Mucosa of rectum (tissue), 2 donors: ENCODE measurements around the gene RPL13A.

Source experiments
- H3K27ac ChIP-seq, 2 donors: one replicate each; pipeline ENCODE4 v1.7.0; 2013; ENCODE audit warnings: inconsistent platforms in 2 of 2, low read depth in 2 of 2, low read length in 2 of 2
- H3K27me3 ChIP-seq, 2 donors: one replicate each; pipeline ENCODE4 v1.7.0; 2013; ENCODE audit warnings: low read length in 2 of 2; ENCODE audit not compliant: control insufficient read depth in 2 of 2, insufficient read depth in 2 of 2
- H3K36me3 ChIP-seq, 2 donors: one replicate each; pipeline ENCODE4 v1.7.0; 2013; ENCODE audit warnings: low read length in 2 of 2; ENCODE audit not compliant: control insufficient read depth in 2 of 2, insufficient read depth in 2 of 2
- H3K4me1 ChIP-seq, 2 donors: one replicate each; pipeline ENCODE4 v1.7.0; 2013; ENCODE audit warnings: low read length in 2 of 2, mild to moderate bottlenecking in 1 of 2; ENCODE audit not compliant: control insufficient read depth in 2 of 2, insufficient read depth in 2 of 2
- H3K4me3 ChIP-seq, 2 donors: one replicate each; pipeline ENCODE4 v1.7.0; 2013; ENCODE audit warnings: low read length in 2 of 2
- H3K9ac ChIP-seq, 2 donors: one replicate each; pipeline ENCODE4 v1.7.0; 2013; ENCODE audit warnings: low read length in 2 of 2, low read depth in 1 of 2, mild to moderate bottlenecking in 1 of 2
- H3K9me3 ChIP-seq, 2 donors: one replicate each; pipeline ENCODE4 v1.7.0; 2013; ENCODE audit warnings: low read length in 2 of 2; ENCODE audit not compliant: control insufficient read depth in 2 of 2
- donor health status: healthy.
- donor health status: Normal muscosa, but diverticular disease.

RPL13A gene

DNA sequence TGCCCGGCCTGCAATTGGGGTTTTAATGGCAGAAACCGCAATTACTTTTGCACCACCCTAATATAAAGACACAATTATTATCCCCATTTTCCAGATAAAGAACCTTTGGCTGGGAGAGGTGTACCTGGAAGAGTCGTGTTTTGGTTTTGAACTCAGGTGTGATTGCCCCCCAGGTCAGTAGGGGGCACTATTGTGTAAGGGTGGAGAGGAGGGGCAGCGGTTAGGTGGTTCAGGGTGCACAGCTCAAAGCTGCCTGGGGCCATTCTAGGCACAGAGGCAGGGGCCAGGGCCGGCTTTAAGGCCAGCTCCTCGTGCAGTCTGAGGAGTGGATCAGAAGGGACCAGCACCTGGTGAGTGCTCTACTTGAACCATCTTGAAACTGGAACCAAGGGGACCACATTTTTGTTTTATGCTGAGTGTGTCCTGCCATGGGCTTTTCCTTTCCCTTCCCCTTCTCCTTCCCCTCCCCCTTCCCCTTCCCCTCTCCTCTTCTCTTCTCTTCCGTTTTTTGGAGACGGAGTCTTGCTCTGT is 19.2 kb downstream of the RPL13A start:
- no peaks in the 10 kb centered on the region for H3K36me3 ChIP-seq
- H3K4me1 ChIP-seq, result peaks cover 0 to 5% of the 10 kb centered on the region in 2 donors
- no peak overlapping the region for H3K9ac ChIP-seq
- no peaks in the 10 kb centered on the region for H3K9me3 ChIP-seq
- no peak overlapping the region for H3K4me3 ChIP-seq
- no peak overlapping the region for H3K27ac ChIP-seq
- no peaks in the 10 kb centered on the region for H3K27me3 ChIP-seq

DNA sequence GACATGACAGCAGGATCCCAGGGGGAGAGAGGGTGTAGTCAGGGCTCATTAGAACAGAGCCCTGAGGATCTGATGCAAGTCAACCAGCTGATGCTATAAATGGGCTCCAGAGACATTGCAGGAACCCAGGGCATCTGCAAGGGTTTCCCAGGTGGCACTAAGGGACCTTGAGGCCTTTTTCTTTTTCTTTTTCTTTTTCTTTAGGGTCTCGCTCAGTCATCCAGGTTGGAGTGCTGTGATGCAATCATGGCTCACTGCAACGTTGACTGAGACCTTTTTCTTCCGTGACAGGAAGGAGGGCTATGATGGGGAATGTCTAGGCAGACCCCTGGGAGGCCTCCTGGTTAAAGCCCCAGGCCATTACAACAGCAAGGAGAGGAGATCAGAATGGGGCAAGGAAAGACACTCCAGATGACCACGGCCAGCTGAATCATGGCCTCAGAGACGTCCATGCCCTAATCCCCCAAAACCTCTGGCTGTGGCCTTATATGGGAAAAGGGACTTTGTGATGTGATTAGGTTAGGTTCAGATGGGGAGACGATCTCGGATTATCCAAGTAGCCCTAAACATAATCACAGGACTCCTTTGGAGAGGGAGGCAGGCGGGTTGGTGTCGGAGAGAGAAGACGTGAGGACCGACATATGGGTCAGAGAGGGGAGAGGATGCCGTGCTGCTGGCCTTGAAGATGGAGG is 20.5 kb downstream of the RPL13A start:
- no peak overlapping the region for H3K9ac ChIP-seq
- no peaks in the 10 kb centered on the region for H3K36me3 ChIP-seq
- no peak overlapping the region for H3K27ac ChIP-seq
- H3K27me3 ChIP-seq, result no peaks in the 10 kb centered on the region
- no peak overlapping the region for H3K4me3 ChIP-seq
- H3K9me3 ChIP-seq, result no peaks in the 10 kb centered on the region
- H3K4me1 ChIP-seq, result peaks cover 3 to 15% of the 10 kb centered on the region in 2 donors

DNA sequence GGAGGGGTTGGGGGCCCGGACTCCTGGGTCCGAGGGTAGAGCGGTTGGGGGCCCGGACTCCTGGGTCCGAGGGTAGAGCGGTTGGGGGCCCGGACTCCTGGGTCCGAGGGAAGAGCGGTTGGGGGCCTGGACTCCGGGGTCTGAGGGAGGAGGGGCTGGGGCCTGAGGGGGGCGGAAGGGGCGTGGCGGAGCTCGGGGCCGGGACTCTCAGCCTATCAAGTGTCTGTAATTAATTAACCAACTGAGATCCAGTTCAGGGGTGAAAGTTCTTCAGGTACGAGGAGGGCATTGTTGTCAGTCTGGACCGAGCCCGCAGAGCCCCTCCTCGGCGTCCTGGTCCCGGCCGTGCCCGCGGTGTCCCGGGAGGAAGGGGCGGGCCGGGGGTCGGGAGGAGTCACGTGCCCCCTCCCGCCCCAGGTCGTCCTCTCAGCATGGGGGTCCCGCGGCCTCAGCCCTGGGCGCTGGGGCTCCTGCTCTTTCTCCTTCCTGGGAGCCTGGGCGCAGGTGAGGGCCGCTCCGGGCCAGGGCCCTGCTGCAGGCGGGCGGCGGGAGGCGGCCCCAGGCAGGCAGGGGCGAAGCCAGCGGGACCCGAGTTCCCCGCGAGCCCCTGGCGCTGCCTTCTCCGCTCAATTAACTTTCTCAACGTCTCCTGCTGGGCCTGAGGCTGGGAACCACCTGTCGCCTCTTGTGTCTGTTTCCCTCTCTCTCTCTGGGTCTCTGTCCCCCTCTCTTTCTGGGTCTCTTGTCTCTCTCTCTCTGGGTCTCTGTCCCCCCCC is 25.8 kb downstream of the RPL13A start:
- H3K36me3 ChIP-seq, result peaks cover 3 to 4% of the 10 kb centered on the region in 2 donors
- H3K27me3 ChIP-seq, result no peaks in the 10 kb centered on the region
- H3K4me3 ChIP-seq, result peak overlapping the region; percentile 73 to 78
- H3K9ac ChIP-seq, result peak overlapping the region; percentile 65 to 74
- H3K9me3 ChIP-seq, result no peaks in the 10 kb centered on the region
- H3K27ac ChIP-seq, result peak overlapping the region; percentile 90 to 94
- H3K4me1 ChIP-seq, result peaks cover 16 to 32% of the 10 kb centered on the region in 2 donors

DNA sequence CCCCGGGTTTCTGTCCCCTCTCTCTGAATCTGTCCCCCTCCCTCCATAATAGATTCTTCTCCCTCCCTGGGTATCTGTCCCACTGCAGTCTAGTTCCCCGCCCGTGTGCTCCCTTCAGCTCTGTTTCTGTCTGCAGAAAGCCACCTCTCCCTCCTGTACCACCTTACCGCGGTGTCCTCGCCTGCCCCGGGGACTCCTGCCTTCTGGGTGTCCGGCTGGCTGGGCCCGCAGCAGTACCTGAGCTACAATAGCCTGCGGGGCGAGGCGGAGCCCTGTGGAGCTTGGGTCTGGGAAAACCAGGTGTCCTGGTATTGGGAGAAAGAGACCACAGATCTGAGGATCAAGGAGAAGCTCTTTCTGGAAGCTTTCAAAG is 26.3 kb downstream of the RPL13A start:
- H3K27ac ChIP-seq, result peak overlapping the region; percentile 90 to 94
- H3K4me3 ChIP-seq, result peak overlapping the region; percentile 73 to 78
- H3K9me3 ChIP-seq, result no peaks in the 10 kb centered on the region
- H3K36me3 ChIP-seq, result peaks cover 3 to 4% of the 10 kb centered on the region in 2 donors
- no peaks in the 10 kb centered on the region for H3K27me3 ChIP-seq
- peaks cover 16 to 32% of the 10 kb centered on the region in 2 donors for H3K4me1 ChIP-seq
- H3K9ac ChIP-seq, result peak overlapping the region; percentile 65 to 74

DNA sequence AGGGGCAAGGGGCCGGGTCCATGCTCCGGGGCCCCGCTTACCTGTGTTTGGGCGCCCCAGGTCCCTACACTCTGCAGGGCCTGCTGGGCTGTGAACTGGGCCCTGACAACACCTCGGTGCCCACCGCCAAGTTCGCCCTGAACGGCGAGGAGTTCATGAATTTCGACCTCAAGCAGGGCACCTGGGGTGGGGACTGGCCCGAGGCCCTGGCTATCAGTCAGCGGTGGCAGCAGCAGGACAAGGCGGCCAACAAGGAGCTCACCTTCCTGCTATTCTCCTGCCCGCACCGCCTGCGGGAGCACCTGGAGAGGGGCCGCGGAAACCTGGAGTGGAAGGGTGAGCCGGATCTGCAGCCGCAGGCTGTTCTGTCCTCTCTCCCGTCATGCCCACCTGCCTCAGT is 26.7 kb downstream of the RPL13A start:
- Histone ChIP-seq H3K9me3 (no peaks in the 10 kb centered on the region), H3K36me3 (peaks cover 3 to 4% of the 10 kb centered on the region in 2 donors), H3K9ac (peak overlapping the region; percentile 65 to 74), H3K4me1 (peaks cover 16 to 32% of the 10 kb centered on the region in 2 donors), H3K27me3 (no peaks in the 10 kb centered on the region), H3K27ac (peak overlapping the region; percentile 90 to 94), H3K4me3 (peak overlapping the region; percentile 73 to 78)

DNA sequence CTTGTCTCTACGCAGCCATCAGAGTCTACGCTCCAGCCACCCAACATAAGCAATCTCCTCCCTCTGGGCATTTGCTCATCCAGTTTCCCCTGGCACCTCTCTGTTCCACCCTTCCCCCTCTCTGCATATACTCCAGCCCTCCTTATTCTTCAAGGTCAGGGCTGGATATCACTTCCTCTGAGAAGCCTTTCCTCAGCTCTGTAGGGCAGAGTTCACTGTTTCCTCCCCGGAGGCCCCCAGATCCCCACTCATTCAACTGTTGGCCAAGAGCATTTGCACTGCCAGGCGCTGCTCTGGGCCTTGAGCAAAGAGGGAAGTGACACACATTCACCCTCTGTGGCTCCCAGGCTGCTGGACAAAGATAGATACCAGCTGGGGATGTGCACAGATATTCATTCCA is 28.4 kb downstream of the RPL13A start:
- Histone ChIP-seq H3K9me3 (no peaks in the 10 kb centered on the region), H3K27me3 (no peaks in the 10 kb centered on the region), H3K36me3 (peaks cover 6 to 13% of the 10 kb centered on the region in 2 donors), H3K9ac (peak overlapping the region in 1 of 2 donors; percentile 39), H3K4me3 (peak overlapping the region; percentile 1 to 2), H3K4me1 (peaks cover 16 to 32% of the 10 kb centered on the region in 2 donors), H3K27ac (peak overlapping the region; percentile 23 to 29)

DNA sequence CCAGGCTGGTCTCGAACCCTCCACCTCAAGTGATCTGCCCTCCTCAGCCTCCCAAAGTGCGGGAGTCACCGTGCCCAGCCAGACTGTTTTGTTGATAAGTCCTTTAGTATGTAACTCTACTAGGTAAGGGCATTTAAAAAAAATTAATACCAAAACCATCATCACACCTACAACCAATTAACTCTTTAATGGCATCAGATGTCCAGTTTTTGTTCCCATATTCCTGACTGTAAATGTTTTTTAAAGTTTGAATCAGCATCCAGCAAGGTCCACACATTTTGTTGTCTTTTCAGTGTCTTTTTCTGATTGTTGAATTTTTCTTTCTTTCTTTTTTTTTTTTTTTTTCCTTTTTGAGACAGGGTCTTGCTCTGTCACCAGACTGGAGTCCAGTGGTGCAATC is 30.6 kb downstream of the RPL13A start:
- no peaks in the 10 kb centered on the region for H3K9me3 ChIP-seq
- H3K4me3 ChIP-seq, result no peak overlapping the region
- H3K4me1 ChIP-seq, result peaks cover 13 to 17% of the 10 kb centered on the region in 2 donors
- no peak overlapping the region for H3K9ac ChIP-seq
- H3K36me3 ChIP-seq, result peaks cover 10 to 17% of the 10 kb centered on the region in 2 donors
- H3K27me3 ChIP-seq, result no peaks in the 10 kb centered on the region
- H3K27ac ChIP-seq, result no peak overlapping the region

DNA sequence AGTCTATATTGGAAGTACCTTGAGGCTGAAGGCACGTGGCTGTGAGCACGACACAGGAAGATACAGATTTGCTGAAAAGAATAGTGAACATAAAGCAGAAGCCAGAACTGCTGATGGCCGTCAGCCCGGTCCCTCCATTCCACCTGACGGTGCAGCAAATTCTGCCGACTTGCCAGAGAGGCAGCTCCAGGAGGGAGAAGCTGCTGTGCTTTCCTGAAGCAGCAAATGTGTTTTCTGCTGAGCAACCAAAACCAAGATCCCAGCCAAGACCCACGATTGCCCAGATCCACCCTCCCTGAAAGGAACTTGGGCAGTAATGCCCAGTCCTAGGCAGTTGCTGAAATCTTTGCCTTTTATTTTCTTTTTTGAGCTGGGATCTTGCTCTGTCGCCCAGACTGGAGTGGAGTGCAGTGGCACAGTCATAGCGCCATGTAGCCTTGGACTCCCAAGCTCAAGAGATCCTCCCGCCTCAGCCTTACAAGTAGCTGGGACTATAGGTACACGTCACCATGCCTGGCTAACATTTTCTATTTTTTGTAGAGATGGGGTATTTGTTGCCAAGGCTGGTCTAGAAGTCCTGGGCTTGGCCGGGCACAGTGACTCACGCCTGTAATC is 33.4 kb downstream of the RPL13A start:
- H3K36me3 ChIP-seq, result peaks cover 27 to 29% of the 10 kb centered on the region in 2 donors
- peaks cover 0 to under 1% of the 10 kb centered on the region in 2 donors for H3K4me1 ChIP-seq
- H3K27ac ChIP-seq, result peak overlapping the region in 1 of 2 donors; percentile 42
- H3K27me3 ChIP-seq, result no peaks in the 10 kb centered on the region
- no peak overlapping the region for H3K4me3 ChIP-seq
- H3K9me3 ChIP-seq, result no peaks in the 10 kb centered on the region
- H3K9ac ChIP-seq, result no peak overlapping the region

DNA sequence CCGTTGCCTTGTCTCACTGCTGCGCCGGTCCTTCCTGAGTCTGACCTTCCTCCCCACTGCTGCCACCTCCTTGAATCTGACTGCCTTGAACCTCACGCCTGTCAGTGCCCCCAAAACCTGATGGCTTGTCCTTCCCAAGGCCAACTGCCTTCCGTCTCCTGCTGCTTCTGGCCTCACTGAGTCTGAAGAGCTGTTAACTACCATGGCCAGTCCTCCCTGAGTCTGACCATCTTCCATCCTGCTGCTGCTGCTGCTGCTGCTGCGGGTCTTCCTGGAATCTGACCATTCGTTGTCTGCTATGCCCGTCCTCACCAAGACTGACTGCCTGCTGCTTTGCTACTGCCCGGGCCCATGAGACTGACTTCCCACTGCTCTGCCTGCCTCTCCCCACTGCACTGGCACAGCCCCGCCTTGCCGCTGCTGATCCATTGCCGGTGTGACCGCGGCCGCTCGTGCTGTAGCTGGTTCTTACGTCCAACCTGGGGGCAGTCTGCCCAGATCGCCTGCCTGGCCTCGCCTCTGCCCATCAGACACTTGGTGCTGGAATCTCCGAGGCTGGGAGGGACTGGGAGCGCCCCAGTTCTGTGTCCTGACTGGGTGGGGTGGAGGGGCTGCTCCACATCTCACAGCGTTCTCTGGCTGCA is 37.5 kb downstream of the RPL13A start:
- Histone ChIP-seq H3K4me1 (peaks cover 4 to 8% of the 10 kb centered on the region in 2 donors), H3K36me3 (peaks cover 32 to 36% of the 10 kb centered on the region in 2 donors)

More for the DNA sequence above, 37.5 kb downstream of the RPL13A start:
- Histone ChIP-seq H3K27ac (no peak overlapping the region), H3K9me3 (no peaks in the 10 kb centered on the region), H3K4me3 (no peak overlapping the region), H3K9ac (no peak overlapping the region), H3K27me3 (no peaks in the 10 kb centered on the region)
